K562 (cell line): ENCODE measurements around the gene CIAO2B. TPM values are rescaled to one million over a fixed set of nuclear protein-coding genes. Genes with fewer than 3 reads are reported as not detected.
A peak's percentile ranks its signal among the peaks of the same experiment; 100 is the strongest.

ENCODE experiments used
- ARID1B ChIP-seq: fragments of 450-650 bp; IDR thresholded peaks from 2 replicates; pipeline ENCODE4 v1.6.1; 2016; ENCODE audit warnings: antibody characterized with exemption, mild to moderate bottlenecking, inconsistent platforms
- CEBPG ChIP-seq, 3 experiments: fragments of 200-800 bp in 1 of 3; sonication (Bioruptor generic) in 1 of 3; sonication (generic) in 1 of 3; formaldehyde crosslinking in 1 of 3; IDR thresholded peaks in 2 of 3; conservative IDR thresholded peaks in 1 of 3; 2 replicates each; pipeline versions ENCODE4 v1.6.1 to v1.8.0; 2016 to 2022; ENCODE audit warnings: missing compliant biosample characterization in 2 of 3, missing genetic modification characterization in 2 of 3, mild to moderate bottlenecking in 1 of 3, missing genetic modification reagents in 1 of 3
- DMBX1 ChIP-seq: fragments of 250-450 bp; sonication (Bioruptor Pico); IDR thresholded peaks from 2 replicates; pipeline ENCODE4 v1.8.0; 2022; ENCODE audit warnings: inconsistent platforms, mild to moderate bottlenecking, moderate library complexity, borderline replicate concordance
- JUN ChIP-seq, 2 experiments: sonication (generic) in 1 of 2; formaldehyde crosslinking in 1 of 2; IDR thresholded peaks; 2 replicates each; pipeline versions ENCODE4 v1.6.1 to v1.8.0; 2012 to 2022; ENCODE audit warnings: borderline replicate concordance in 2 of 2, mild to moderate bottlenecking in 2 of 2, improper control_type of control experiment in 1 of 2, low read depth in 1 of 2, low read length in 1 of 2, missing genetic modification reagents in 1 of 2
- MEIS2 ChIP-seq: fragments of 450-650 bp; IDR thresholded peaks from 2 replicates; pipeline ENCODE4 v1.6.1; 2014; ENCODE audit warnings: mild to moderate bottlenecking; ENCODE audit not compliant: partially characterized antibody
- MTA3 ChIP-seq: fragments of 450-650 bp; formaldehyde crosslinking; IDR thresholded peaks from 2 replicates; pipeline ENCODE4 v1.6.1; 2017; ENCODE audit warnings: mild to moderate bottlenecking, borderline replicate concordance
- PRPF4 ChIP-seq: fragments of 200-400 bp; formaldehyde crosslinking; IDR thresholded peaks from one replicate; pipeline ENCODE4 v1.6.1; 2017; ENCODE audit warnings: low read length, low read depth, mild to moderate bottlenecking; ENCODE audit not compliant: insufficient read depth, poor library complexity, severe bottlenecking
- RFX5 ChIP-seq: IDR thresholded peaks from 2 replicates; pipeline ENCODE4 v1.6.1; 2011; ENCODE audit warnings: low read depth, mild to moderate bottlenecking, improper control_type of control experiment, low read length
- SMARCB1 ChIP-seq: IDR thresholded peaks from 2 replicates; pipeline ENCODE4 v1.6.1; 2011; ENCODE audit warnings: improper control_type of control experiment, low read depth; ENCODE audit not compliant: insufficient read length
- STAT5A ChIP-seq: IDR thresholded peaks from 2 replicates; pipeline ENCODE4 v1.6.1; 2012; ENCODE audit warnings: low read length, inconsistent platforms, borderline replicate concordance
- TAF15 ChIP-seq: fragments of 200-400 bp; formaldehyde crosslinking; IDR thresholded peaks from 2 replicates; pipeline ENCODE4 v1.6.1; 2017; ENCODE audit warnings: mild to moderate bottlenecking, low read depth, low read length, moderate library complexity
- ZNF174 ChIP-seq: fragments of 250-450 bp; sonication (Bioruptor Pico); IDR thresholded peaks from 2 replicates; pipeline ENCODE4 v1.4.0; 2020; ENCODE audit warnings: mild to moderate bottlenecking
- ZNF384 ChIP-seq: IDR thresholded peaks from 2 replicates; pipeline ENCODE4 v1.6.1; 2012; ENCODE audit warnings: low read depth, low read length, improper control_type of control experiment
- ZNF431 ChIP-seq: sonication (generic); formaldehyde crosslinking; IDR thresholded peaks from 2 replicates; pipeline ENCODE4 v1.8.0; 2022; ENCODE audit warnings: mild to moderate bottlenecking, missing genetic modification reagents
- polyA plus RNA-seq, 8 experiments: library from polyadenylated mRNA; depleted of rRNA in 4 of 8; stranded (reverse) in 5 of 8; unstranded in 3 of 8; fragments of >200 nt; fragmentation: Nextera tagmentation in 2 of 8; fragmentation: Illumina TruSeq in 1 of 8; extraction: Ambion mirVana in 2 of 8; extraction: Trizol in 1 of 8; gene quantifications; 2 replicates each; pipeline versions ENCODE4 v1.2.1 to v1.2.3, GENCODE V29; 2011 to 2014; ENCODE audit warnings: inconsistent platforms in 1 of 8, missing spikeins in 1 of 8
- total RNA-seq, 7 experiments: library from RNA; depleted of rRNA in 6 of 7; stranded (reverse); fragments of >200 nt in 6 of 7; fragmentation: Illumina TruSeq in 2 of 7; extraction: Trizol in 2 of 7; gene quantifications; 2 replicates each; pipeline versions ENCODE4 v1.2.1 to v1.2.3, GENCODE V29; 2011 to 2021; ENCODE audit warnings: low replicate concordance in 1 of 7
- TF ChIP-seq, protein P1 (sequence below): sonication (generic); formaldehyde crosslinking; IDR thresholded peaks from 2 replicates; pipeline ENCODE4 v1.8.0; 2023; ENCODE audit warnings: missing genetic modification reagents, mild to moderate bottlenecking, borderline replicate concordance
- TF ChIP-seq, protein P2 (sequence below): fragments of 250-450 bp; sonication (Bioruptor Pico); IDR thresholded peaks from 2 replicates; pipeline ENCODE4 v1.6.1; 2021; ENCODE audit warnings: mild to moderate bottlenecking
- TF ChIP-seq, protein P3 (sequence below): fragments of 250-450 bp; sonication (Bioruptor Pico); IDR thresholded peaks from 2 replicates; pipeline ENCODE4 v1.5.0; 2022; ENCODE audit warnings: mild to moderate bottlenecking
- TF ChIP-seq, protein P4 (sequence below): fragments of 450-650 bp; IDR thresholded peaks from one replicate; pipeline ENCODE4 v1.6.1; 2018; ENCODE audit warnings: mild to moderate bottlenecking, moderate library complexity; ENCODE audit not compliant: partially characterized antibody

Gene CIAO2B
- total and polyA plus RNA-seq, 9 of the 15 experiments (the other 6 are each of a cell fraction or from before 2014, with no cell fraction given), result 86.8 to 182 (median 113) TPM

DNA sequence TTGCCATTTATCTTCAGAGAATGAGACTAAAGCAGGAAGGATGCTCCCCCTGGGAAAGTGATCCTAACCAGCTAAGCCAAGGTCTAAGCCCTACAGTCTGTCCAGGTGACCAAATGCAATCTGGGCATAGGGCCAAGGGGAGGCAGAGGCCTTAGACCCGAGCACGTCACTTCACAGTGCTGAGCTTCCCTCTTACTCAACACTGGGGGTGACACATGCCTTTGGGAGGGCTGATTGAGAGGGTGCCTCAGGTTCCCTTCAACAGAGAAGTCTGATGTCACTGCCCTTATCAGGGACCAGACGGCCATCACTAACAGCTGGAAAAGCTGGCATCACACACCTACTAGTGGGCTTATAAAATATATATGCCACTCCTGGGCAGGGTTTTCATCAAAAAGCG, 4.0 kb downstream of the CIAO2B start (continued):
- TF ChIP-seq, protein P1, sequence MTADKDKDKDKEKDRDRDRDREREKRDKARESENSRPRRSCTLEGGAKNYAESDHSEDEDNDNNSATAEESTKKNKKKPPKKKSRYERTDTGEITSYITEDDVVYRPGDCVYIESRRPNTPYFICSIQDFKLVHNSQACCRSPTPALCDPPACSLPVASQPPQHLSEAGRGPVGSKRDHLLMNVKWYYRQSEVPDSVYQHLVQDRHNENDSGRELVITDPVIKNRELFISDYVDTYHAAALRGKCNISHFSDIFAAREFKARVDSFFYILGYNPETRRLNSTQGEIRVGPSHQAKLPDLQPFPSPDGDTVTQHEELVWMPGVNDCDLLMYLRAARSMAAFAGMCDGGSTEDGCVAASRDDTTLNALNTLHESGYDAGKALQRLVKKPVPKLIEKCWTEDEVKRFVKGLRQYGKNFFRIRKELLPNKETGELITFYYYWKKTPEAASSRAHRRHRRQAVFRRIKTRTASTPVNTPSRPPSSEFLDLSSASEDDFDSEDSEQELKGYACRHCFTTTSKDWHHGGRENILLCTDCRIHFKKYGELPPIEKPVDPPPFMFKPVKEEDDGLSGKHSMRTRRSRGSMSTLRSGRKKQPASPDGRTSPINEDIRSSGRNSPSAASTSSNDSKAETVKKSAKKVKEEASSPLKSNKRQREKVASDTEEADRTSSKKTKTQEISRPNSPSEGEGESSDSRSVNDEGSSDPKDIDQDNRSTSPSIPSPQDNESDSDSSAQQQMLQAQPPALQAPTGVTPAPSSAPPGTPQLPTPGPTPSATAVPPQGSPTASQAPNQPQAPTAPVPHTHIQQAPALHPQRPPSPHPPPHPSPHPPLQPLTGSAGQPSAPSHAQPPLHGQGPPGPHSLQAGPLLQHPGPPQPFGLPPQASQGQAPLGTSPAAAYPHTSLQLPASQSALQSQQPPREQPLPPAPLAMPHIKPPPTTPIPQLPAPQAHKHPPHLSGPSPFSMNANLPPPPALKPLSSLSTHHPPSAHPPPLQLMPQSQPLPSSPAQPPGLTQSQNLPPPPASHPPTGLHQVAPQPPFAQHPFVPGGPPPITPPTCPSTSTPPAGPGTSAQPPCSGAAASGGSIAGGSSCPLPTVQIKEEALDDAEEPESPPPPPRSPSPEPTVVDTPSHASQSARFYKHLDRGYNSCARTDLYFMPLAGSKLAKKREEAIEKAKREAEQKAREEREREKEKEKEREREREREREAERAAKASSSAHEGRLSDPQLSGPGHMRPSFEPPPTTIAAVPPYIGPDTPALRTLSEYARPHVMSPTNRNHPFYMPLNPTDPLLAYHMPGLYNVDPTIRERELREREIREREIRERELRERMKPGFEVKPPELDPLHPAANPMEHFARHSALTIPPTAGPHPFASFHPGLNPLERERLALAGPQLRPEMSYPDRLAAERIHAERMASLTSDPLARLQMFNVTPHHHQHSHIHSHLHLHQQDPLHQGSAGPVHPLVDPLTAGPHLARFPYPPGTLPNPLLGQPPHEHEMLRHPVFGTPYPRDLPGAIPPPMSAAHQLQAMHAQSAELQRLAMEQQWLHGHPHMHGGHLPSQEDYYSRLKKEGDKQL (CRISPR knock-in tag), result no peak
- TF ChIP-seq CEBPG (CRISPR knock-in tag; IDR thresholded peaks at IDR 0.05) (no peak), CEBPG (tag; conservative IDR thresholded peaks at IDR 0.05 in 1 of 2, IDR thresholded peaks at IDR 0.05 in 1 of 2) (peak; percentile 29 to 56; a peak in 2 of 4 replicates), STAT5A (no peak), MEIS2 (peak; percentile 42), MTA3 (0 out of 2 replicates have a peak, but pooled peaks have one; percentile 34), RFX5 (no peak), JUN (IDR thresholded peaks at IDR 0.05; ENCODE audit: borderline replicate concordance, low read depth, low read length) (peak; percentile 79; the same call in 1 of the 2 replicates), JUN (CRISPR knock-in tag; IDR thresholded peaks at IDR 0.05; ENCODE audit: borderline replicate concordance) (no peak), TAF15 (no peak), ZNF384 (no peak), PRPF4 (no peak), ZNF431 (CRISPR knock-in tag) (no peak), ZNF174 (CRISPR knock-in tag) (no peak), DMBX1 (CRISPR knock-in tag) (no peak), SMARCB1 (no peak), ARID1B (peak; percentile 60)
- TF ChIP-seq, protein P2, sequence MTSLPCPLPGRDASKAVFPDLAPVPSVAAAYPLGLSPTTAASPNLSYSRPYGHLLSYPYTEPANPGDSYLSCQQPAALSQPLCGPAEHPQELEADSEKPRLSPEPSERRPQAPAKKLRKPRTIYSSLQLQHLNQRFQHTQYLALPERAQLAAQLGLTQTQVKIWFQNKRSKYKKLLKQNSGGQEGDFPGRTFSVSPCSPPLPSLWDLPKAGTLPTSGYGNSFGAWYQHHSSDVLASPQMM, result no peak
- TF ChIP-seq, protein P3, sequence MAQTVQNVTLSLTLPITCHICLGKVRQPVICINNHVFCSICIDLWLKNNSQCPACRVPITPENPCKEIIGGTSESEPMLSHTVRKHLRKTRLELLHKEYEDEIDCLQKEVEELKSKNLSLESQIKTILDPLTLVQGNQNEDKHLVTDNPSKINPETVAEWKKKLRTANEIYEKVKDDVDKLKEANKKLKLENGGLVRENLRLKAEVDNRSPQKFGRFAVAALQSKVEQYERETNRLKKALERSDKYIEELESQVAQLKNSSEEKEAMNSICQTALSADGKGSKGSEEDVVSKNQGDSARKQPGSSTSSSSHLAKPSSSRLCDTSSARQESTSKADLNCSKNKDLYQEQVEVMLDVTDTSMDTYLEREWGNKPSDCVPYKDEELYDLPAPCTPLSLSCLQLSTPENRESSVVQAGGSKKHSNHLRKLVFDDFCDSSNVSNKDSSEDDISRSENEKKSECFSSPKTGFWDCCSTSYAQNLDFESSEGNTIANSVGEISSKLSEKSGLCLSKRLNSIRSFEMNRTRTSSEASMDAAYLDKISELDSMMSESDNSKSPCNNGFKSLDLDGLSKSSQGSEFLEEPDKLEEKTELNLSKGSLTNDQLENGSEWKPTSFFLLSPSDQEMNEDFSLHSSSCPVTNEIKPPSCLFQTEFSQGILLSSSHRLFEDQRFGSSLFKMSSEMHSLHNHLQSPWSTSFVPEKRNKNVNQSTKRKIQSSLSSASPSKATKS (CRISPR knock-in tag), result no peak
- TF ChIP-seq, protein P4, sequence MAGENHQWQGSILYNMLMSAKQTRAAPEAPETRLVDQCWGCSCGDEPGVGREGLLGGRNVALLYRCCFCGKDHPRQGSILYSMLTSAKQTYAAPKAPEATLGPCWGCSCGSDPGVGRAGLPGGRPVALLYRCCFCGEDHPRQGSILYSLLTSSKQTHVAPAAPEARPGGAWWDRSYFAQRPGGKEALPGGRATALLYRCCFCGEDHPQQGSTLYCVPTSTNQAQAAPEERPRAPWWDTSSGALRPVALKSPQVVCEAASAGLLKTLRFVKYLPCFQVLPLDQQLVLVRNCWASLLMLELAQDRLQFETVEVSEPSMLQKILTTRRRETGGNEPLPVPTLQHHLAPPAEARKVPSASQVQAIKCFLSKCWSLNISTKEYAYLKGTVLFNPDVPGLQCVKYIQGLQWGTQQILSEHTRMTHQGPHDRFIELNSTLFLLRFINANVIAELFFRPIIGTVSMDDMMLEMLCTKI, result no peak
